B cell (primary cell): ENCODE results near the gene DGKB.

Experiments
- EZH2 ChIP-seq: IDR thresholded peaks from 2 replicates; pipeline ENCODE4 v1.6.1; 2012; ENCODE audit warnings: borderline replicate concordance, low read depth, mild to moderate bottlenecking, moderate library complexity, low read length; ENCODE audit not compliant: insufficient read depth, poor library complexity, severe bottlenecking
- TF ChIP-seq, protein P1 (sequence below): fragments of 200-600 bp; IDR thresholded peaks from one replicate; pipeline ENCODE4 v1.8.0; 2022; ENCODE audit warnings: antibody characterized with exemption, mild to moderate bottlenecking

DNA sequence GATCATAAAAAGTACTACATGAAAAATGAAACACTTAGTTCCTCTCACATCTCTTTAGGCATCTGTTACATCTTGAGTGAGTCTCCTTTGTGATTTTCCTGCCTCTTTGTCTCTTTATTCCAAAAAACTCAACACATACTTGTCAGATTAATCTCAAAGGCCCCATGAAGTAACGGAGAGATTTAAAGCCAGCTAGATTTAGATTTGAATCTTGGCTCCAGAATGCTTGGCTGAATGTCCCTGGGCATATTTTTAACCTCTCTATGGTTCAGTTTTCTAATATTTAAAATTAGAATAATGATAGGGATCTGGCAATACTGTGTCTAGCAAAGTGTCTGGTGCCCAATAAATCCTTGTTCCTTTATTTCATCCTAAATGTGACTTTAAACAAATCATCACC is 140.0 kb downstream of the DGKB start:
- TF ChIP-seq, protein P1, sequence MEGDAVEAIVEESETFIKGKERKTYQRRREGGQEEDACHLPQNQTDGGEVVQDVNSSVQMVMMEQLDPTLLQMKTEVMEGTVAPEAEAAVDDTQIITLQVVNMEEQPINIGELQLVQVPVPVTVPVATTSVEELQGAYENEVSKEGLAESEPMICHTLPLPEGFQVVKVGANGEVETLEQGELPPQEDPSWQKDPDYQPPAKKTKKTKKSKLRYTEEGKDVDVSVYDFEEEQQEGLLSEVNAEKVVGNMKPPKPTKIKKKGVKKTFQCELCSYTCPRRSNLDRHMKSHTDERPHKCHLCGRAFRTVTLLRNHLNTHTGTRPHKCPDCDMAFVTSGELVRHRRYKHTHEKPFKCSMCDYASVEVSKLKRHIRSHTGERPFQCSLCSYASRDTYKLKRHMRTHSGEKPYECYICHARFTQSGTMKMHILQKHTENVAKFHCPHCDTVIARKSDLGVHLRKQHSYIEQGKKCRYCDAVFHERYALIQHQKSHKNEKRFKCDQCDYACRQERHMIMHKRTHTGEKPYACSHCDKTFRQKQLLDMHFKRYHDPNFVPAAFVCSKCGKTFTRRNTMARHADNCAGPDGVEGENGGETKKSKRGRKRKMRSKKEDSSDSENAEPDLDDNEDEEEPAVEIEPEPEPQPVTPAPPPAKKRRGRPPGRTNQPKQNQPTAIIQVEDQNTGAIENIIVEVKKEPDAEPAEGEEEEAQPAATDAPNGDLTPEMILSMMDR = no peak
- no peak for TF ChIP-seq EZH2
